ENCODE results near the gene MRPL27.

DNA sequence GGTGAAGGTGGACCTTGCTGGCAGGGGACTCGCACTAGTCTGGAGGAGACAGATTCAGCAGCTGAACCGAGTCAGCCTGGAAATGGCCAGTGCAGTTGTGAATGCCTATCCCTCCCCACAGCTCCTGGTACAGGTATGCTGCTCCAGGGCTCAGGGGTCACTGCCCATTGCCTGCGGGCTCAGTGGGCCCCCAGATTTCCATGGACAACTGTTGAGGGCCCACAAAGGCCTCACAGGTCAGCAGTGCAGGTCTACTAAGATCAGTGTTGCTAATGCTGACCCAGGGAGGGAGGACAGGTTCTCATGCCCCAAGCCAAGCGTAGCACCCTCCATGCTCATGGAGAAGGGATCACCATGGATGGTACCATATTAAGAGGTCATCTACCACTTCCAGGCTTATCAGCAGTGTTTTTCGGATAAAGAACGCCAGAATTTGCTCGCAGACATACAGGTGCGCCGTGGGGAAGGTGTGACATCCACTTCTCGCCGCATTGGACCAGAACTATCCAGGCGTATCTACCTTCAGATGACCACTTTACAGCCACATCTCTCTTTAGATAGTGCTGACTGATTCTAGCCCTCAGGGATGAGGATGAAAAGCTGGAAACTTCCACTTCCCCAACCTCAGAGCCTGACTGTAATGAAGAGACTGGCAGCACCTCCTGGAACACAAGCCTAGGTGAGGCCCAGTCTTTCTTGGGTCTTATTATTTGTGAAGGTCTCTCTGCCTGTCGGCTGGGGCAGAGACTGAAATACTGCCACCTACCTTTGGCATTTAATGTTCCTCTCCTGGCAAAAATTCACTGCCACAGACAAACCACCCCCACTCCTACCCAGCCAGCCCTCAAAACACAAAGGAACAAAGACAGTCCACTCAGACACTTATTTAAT lies 7.6 kb upstream of the MRPL27 start:
- TF ChIP-seq POLR2A (IDR thresholded peaks at IDR 0.05) (no peak), POLR2AphosphoS5 (IDR thresholded peaks at IDR 0.05) (peak in 1 of 3 donors; percentile 35)
- TF ChIP-seq, protein P1, sequence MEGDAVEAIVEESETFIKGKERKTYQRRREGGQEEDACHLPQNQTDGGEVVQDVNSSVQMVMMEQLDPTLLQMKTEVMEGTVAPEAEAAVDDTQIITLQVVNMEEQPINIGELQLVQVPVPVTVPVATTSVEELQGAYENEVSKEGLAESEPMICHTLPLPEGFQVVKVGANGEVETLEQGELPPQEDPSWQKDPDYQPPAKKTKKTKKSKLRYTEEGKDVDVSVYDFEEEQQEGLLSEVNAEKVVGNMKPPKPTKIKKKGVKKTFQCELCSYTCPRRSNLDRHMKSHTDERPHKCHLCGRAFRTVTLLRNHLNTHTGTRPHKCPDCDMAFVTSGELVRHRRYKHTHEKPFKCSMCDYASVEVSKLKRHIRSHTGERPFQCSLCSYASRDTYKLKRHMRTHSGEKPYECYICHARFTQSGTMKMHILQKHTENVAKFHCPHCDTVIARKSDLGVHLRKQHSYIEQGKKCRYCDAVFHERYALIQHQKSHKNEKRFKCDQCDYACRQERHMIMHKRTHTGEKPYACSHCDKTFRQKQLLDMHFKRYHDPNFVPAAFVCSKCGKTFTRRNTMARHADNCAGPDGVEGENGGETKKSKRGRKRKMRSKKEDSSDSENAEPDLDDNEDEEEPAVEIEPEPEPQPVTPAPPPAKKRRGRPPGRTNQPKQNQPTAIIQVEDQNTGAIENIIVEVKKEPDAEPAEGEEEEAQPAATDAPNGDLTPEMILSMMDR (IDR thresholded peaks at IDR 0.05 in 8 of 11, conservative IDR thresholded peaks at IDR 0.05 in 3 of 11): peak in 1 of 11 experiments; percentile 1

All from spleen (tissue), 7 donors.